Eye (tissue), 1 donor: Measurements from ENCODE around the gene C19orf67.

Experiments
- DNase-seq: peaks from one replicate; pipeline ENCODE4 v3.0.0-alpha.2; 2015

Gene C19orf67

GRCh38 chr19:14107581-14108461 lies 22.2 kb upstream of the C19orf67 start:
- DNase-seq: no peak

GRCh38 chr19:14106840-14107239 lies 21.3 kb upstream of the C19orf67 start:
- DNase-seq: no peak

DNA sequence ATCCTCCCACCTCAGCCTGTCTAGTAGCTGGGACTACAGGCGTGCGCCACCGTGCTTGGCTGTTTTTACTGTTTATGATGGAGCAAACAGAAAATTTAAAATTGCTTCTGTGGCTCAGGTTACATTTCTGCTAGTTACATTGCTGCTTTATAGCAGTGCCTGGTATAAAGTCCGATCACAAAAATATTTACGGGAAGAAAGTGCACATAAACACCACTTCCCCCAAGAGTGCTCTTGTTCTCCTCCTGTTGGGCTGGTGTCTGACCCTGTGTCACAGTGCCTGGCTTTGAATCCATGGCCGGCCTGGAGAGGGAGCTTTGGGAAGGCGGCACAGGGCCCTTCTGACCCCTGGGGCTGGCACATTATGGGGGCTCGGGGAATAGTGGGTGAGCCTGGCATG lies 20.1 kb upstream of the C19orf67 start:
- no peak for DNase-seq

- no peak for DNase-seq
Observed at GRCh38 chr19:14103310-14103709, 17.7 kb upstream of the C19orf67 start.

- no peak for DNase-seq
Observed at GRCh38 chr19:14102756-14103155, 17.2 kb upstream of the C19orf67 start.

DNA sequence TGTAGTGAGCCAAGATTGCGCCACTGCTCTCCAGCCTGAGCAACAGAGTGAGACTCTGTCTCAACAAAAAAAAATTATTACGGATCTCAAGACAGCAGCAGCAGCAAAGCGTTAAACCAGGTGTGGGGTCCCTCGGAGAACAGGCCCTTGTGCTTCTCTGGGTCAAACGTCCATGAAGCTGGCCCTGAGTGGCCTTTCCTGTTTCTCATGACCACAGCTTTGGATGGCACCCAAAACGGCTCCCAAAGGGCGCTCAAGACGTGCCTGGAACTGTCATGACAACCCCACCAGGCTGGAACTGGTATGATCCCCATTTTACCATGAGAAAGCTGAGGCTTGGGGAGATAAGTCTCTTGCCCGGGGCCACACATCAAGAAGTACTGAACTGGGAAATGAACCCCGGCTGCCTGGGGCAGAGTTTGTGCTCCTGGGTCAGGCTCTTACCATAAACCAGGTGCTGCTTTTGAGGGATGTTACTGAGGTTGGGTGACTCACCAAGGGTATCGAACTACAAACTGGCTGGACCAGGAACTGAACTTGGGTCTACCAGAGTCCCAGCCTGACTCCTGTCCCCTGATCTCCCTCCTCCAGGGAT lies 16.6 kb upstream of the C19orf67 start:
- DNase-seq: no peak

- DNase-seq: no peak
Observed at GRCh38 chr19:14101003-14101545, 15.5 kb upstream of the C19orf67 start.

DNA sequence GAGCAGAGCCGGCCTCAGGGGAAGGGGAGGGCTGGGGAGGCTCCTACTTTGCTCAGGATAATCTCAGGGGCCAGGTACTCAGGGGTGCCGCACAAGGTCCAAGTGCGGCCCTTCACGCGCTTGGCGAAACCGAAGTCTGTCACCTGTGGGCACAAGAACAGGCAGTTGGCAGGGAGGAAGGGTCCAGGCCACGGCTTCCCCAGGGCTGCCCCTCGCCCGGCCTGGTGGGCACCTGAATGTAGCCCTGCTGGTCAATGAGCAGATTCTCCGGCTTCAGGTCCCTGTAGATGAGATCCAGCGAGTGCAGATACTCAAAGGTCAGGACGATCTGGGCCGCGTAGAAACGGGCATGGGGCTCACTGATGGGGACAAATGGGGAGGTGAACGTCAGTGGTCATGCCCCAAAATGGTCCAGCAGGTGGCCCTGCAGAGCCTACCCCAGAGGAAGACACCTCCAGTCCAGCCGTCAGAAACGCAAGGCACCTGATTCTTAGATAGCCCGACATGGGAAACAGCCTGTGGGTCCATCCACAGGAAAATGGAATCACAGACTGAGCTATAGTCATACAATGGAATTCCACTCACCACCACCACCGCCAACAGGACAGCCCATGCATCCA lies 12.1 kb upstream of the C19orf67 start:
- DNase-seq: no peak

DNA sequence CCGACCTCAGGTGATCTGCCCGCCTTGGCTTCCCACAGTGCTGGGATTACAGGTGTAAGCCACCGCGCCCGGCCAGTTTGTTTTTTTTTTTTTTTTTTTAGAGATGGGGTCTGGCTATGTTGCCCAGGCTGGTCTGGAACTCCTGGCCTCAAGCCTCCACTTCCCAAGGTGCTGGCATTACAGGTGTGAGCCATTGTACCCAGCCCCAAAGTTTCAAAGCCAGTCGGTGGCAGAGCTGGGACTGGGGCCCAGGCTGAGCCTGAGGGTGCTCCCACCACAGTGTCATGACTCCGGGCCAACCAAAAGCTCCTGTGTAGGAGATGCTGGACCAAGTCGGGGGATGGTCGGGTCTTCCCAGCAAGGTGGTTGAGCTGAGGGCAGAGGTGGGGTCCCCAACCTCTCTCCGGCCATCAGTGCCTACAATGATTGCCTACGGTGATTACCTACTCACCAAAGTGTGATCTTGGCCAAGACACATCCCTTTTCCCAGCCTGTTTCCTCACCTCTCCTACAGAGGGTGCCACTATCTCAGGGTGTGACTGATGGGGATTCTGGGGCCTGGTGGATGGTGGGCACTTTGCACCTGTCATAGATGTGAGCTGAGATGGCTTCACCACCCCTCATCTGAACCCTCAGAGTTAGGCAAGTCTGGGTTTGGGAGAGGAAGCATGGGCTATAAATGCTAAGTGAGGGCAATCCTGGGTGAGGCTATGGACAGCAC lies 10.8 kb upstream of the C19orf67 start:
- no peak for DNase-seq

- DNase-seq: no peak
Observed at GRCh38 chr19:14094854-14095253, 9.3 kb upstream of the C19orf67 start.

DNA sequence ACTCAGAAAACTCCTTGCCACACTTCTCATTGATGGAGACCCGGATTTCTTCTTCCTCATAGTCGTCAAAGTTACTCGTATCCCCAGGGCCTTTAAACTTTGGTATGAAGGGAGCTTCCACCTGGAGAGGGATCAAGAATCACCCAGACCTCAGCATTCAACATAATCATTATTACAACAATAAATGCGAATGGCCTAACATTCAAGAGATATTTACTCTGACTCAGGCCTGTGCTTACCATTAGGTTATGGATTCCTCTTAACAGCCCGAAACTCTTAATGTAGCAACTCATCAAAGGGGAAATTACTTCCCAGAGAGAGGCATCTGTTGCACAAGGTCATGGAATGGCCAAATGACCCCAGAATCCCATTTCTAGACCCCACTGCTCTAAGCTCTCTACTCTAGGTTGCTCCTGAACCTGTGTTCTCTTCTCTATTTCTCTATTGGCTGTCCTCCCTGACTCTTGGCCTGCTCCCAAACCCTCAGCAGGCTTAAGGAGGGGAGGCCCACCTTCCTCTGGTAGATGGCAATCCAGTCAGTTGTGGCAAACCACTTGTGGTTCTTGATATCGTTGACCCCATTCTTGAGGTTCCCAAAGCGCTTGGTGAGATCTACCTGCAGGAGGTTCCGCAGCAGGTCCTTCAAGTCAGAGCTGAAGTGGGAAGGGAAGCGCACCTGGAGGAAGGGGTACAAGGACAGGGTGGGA lies 7.7 kb upstream of the C19orf67 start:
- no peak for DNase-seq

GRCh38 chr19:14091813-14092462 lies 6.4 kb upstream of the C19orf67 start:
- DNase-seq: peak; percentile 51

GRCh38 chr19:14091081-14091812 lies 5.7 kb upstream of the C19orf67 start:
- DNase-seq: peak; percentile 86

- peak; percentile 94 for DNase-seq
Observed at GRCh38 chr19:14090509-14091080, 5.0 kb upstream of the C19orf67 start, which contains the start of gene SAMD1. Gene SAMD1, minus strand, starts transcription at chr19:14090751.

DNA sequence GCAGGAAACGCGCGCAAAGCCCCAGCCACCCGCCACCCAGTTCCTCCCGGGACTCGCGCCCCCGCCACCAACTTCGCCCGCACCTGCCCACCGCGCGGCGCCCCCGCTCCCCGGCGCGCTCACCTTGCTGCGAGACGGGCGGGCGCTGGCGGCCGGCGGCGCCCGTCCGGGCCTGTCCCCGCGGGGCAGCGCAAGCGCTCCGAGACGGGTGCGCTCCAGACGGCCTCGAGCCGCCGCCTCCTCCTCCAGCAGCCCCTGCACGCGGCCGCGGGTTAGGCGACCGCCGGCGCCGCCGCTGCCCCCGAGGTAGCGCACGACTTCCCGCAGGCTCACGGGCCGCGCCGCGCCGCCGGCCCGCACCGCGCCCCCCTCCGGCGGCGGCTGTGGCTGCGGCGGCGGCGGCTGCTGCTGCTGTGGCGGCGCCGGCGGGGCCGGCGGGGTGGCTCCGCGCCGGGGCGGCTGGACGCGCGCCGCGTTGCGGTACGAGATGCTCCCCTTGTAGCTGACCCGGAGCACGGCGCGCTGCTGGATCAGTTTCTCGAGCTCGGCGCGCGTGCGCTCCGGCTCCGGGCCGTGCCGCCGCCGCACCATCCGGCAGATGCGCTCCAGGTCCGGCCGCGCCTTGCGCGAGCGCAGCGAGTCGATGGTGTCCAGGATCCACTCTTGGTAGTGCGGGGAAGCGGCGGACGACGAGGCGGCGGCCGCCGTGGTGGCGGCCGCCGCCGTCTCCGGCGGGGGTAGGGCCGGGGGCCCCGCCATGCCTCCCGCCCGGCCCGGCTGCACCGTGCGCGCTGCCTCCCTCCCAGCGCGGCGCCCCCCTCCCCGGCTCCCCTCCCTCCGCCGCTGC lies 4.3 kb upstream of the C19orf67 start:
- peak; percentile 80 for DNase-seq

DNA sequence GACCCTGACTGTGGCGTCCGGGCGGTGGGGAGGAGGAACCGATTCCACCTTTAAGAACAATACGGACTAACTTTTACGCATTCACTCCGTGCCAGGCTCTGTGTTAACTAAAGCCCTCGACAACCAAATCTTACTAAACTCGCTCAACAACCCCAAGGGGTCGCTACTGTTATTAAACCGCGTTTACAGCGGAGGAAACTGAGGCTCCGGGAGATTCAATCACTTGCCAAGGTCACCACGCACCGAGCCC lies 3.8 kb upstream of the C19orf67 start:
- DNase-seq: peak; percentile 60

DNA sequence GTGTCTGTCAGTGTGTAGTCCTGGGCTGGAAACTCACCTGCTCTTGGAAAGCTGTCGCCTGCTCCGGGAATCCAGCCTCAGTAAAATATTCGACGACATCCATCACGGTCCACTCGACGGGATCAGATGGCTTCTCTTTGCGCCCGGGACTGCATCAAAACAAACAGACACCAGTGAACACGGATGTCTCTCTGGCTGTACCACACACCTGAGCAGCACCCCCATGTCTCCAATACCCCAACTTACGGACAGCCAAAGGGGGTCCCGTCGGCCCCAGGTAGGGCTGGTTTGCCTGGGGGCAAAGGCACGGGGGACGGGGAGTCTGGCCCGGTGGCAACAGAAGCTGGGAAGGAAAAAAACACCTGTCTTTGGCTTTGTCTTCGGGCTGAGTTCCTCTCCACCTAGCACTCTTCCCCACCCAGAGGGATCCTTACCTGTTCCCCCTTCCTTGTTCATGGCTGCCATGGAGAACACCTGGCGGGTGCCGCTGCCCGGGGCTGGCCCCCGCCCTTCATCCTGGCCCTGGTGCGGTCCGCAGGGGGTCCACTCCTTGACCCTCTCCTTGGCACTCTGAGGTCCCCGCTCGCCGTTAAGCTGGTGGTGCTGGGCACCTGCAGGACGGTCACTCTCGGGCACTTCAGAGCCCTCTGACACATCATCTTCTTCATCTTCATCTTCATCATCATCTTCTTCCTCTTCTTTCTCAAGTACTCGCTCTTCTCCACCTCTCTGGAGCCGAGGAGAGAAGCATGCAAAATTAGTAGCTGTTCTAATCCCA lies 3.2 kb upstream of the C19orf67 start:
- DNase-seq: no peak

- no peak for DNase-seq
Observed at GRCh38 chr19:14086098-14086497, 515 bp upstream of the C19orf67 start.

DNA sequence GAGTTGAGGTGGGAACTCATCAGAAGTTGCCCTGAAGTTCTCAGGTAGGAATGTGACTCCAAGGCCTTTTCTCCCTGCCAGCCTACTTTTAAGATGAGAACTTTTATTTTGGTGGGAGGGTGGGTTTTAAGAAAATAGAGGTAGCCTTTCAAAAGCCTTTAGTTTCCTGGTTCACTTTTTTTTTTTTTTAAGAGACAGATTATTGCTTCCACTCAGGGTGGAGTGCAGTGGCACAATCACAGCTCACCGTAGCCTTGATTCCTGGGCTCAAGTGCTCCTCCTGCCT lies 3.0 kb downstream of the C19orf67 start:
- DNase-seq: no peak
